ENCODE data around the gene PHACTR2. TPM values are rescaled to one million over a fixed set of nuclear protein-coding genes. Genes with fewer than 3 reads are reported as not detected.
A peak's percentile ranks its signal among the peaks of the same experiment; 100 is the strongest.

PHACTR2 gene
- total RNA-seq, 1 donor from 2014 or later, result 44.7 TPM

DNA sequence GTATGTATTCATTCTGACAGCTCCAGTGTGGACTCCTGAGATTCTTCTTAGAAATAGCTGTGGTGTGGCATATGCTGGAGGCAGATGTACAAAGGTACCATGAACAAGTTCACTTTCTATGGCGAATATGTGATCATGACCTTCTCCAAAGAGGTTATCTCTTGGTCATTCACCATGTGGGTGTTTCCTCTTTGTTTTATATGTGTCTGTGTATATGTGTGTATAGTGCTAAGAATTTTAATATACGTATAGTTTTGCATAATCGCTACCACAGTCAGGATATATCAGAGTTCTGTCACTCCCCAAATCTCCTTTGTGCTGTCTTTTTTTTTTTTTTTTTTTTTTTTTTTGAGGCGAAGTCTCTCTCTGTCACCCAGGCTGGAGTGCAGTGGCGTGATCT is 47.1 kb downstream of the PHACTR2 start:
- Histone ChIP-seq H3K27ac (ENCODE audit: low read depth, low read length) (no peak overlapping the region), H4K20me1 (ENCODE audit: insufficient read depth, low read length) (no peaks in the 10 kb centered on the region), H3K9me3 (ENCODE audit: insufficient read depth, low read depth, low read length) (no peaks in the 10 kb centered on the region), H3K79me2 (ENCODE audit: insufficient read depth, low read length) (peaks cover 3% of the 10 kb centered on the region), H3K27me3 (ENCODE audit: insufficient read depth, low read length) (no peaks in the 10 kb centered on the region), H2AFZ (ENCODE audit: low read depth, low read length) (no peak overlapping the region), H3K4me2 (ENCODE audit: low read length) (no peak overlapping the region), H3K4me3 (ENCODE audit: insufficient read depth, low read depth, low read length) (no peak overlapping the region), H3K4me1 (ENCODE audit: insufficient read depth, low read length) (no peaks in the 10 kb centered on the region), H3K36me3 (ENCODE audit: insufficient read depth, low read length) (peaks cover 6% of the 10 kb centered on the region), H3K9ac (ENCODE audit: low read length) (no peak overlapping the region)
- H3K27me3 Mint-ChIP-seq (ENCODE audit: low read depth, unreplicated experiment), result no peaks in the 10 kb centered on the region
- FAIRE-seq (no peak), DNase-seq (ENCODE audit: low read depth) (no peak)
- no peak overlapping the region for H3K27ac Mint-ChIP-seq (ENCODE audit: unreplicated experiment)
- H3K4me3 Mint-ChIP-seq (ENCODE audit: unreplicated experiment), result no peak overlapping the region
- H3K4me1 Mint-ChIP-seq (ENCODE audit: low read depth, unreplicated experiment), result no peaks in the 10 kb centered on the region
- H3K9me3 Mint-ChIP-seq (ENCODE audit: unreplicated experiment), result peaks cover 5% of the 10 kb centered on the region
- H3K36me3 Mint-ChIP-seq (ENCODE audit: low read depth, unreplicated experiment), result peaks cover 11% of the 10 kb centered on the region
- TF ChIP-seq EZH2 (IDR thresholded peaks at IDR 0.05; ENCODE audit: insufficient read depth, low read length), result no peak
- TF ChIP-seq, protein P1, sequence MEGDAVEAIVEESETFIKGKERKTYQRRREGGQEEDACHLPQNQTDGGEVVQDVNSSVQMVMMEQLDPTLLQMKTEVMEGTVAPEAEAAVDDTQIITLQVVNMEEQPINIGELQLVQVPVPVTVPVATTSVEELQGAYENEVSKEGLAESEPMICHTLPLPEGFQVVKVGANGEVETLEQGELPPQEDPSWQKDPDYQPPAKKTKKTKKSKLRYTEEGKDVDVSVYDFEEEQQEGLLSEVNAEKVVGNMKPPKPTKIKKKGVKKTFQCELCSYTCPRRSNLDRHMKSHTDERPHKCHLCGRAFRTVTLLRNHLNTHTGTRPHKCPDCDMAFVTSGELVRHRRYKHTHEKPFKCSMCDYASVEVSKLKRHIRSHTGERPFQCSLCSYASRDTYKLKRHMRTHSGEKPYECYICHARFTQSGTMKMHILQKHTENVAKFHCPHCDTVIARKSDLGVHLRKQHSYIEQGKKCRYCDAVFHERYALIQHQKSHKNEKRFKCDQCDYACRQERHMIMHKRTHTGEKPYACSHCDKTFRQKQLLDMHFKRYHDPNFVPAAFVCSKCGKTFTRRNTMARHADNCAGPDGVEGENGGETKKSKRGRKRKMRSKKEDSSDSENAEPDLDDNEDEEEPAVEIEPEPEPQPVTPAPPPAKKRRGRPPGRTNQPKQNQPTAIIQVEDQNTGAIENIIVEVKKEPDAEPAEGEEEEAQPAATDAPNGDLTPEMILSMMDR (IDR thresholded peaks at IDR 0.05; ENCODE audit: insufficient read depth, low read depth, low read length), result no peak

DNA sequence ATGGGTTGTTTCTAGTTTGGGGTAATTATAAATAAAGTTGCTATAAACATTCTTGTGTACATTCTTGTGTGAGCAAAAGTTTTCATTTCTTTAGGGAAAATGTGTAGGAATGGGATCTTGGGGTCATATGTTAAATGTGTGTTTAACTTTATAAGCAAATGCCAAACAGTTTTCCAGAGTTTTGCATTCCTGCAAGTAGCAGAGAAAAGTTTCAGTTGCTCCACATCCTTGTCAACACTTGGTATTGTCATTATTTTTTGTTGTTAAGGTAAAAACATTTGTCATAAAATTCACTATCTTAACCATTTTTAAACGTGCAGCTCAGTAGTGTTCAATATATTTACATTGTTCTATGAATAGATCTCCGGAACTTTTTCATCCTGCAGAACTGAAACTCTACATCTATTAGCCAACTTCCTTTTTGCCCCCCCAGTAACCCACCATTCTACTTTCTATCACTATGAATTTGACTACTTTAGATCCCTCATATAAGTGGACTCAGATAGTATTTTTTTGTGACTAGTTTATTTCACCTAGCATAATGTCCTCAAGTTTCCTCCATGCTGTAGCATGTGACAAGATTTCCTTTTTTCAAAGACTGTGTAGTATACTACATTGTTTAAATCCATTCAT is 48.4 kb downstream of the PHACTR2 start:
- H3K27ac ChIP-seq (ENCODE audit: low read depth, low read length), result no peak overlapping the region
- DNase-seq (ENCODE audit: low read depth), result no peak
- H3K36me3 ChIP-seq (ENCODE audit: insufficient read depth, low read length), result peaks cover 6% of the 10 kb centered on the region
- no peak overlapping the region for H3K27ac Mint-ChIP-seq (ENCODE audit: unreplicated experiment)
- no peak overlapping the region for H2AFZ ChIP-seq (ENCODE audit: low read depth, low read length)
- peaks cover 5% of the 10 kb centered on the region for H3K9me3 Mint-ChIP-seq (ENCODE audit: unreplicated experiment)
- peaks cover 3% of the 10 kb centered on the region for H3K79me2 ChIP-seq (ENCODE audit: insufficient read depth, low read length)
- H3K4me3 ChIP-seq (ENCODE audit: insufficient read depth, low read depth, low read length), result no peak overlapping the region
- TF ChIP-seq EZH2 (IDR thresholded peaks at IDR 0.05; ENCODE audit: insufficient read depth, low read length), result no peak
- TF ChIP-seq, protein P1 (IDR thresholded peaks at IDR 0.05; ENCODE audit: insufficient read depth, low read depth, low read length), result no peak
- FAIRE-seq, result no peak
- H3K9ac ChIP-seq (ENCODE audit: low read length), result no peak overlapping the region
- H3K9me3 ChIP-seq (ENCODE audit: insufficient read depth, low read depth, low read length), result no peaks in the 10 kb centered on the region
- no peaks in the 10 kb centered on the region for H3K4me1 ChIP-seq (ENCODE audit: insufficient read depth, low read length)
- H4K20me1 ChIP-seq (ENCODE audit: insufficient read depth, low read length), result no peaks in the 10 kb centered on the region
- no peaks in the 10 kb centered on the region for H3K27me3 ChIP-seq (ENCODE audit: insufficient read depth, low read length)
- H3K4me1 Mint-ChIP-seq (ENCODE audit: low read depth, unreplicated experiment), result no peaks in the 10 kb centered on the region
- H3K27me3 Mint-ChIP-seq (ENCODE audit: low read depth, unreplicated experiment), result no peaks in the 10 kb centered on the region
- peaks cover 11% of the 10 kb centered on the region for H3K36me3 Mint-ChIP-seq (ENCODE audit: low read depth, unreplicated experiment)
- H3K4me3 Mint-ChIP-seq (ENCODE audit: unreplicated experiment), result no peak overlapping the region
- no peak overlapping the region for H3K4me2 ChIP-seq (ENCODE audit: low read length)

DNA sequence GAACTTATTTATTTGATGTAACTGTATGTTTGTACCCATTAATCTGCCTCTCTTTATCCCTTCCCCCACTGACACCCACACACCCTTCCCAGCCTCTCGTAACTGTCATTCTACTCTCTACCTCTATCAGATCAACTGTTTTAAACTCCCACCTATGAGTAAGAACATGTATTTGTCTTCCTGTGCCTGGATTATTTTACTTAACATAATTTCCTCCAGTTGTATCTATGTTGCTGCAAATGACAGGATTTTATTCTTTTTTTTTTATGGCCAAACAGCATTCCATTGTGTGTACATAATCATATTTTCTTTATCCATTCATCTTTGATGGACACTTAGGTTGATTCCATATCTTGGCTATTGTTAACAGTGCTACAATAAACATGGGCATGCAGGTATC is 49.3 kb downstream of the PHACTR2 start:
- peaks cover 3% of the 10 kb centered on the region for H3K79me2 ChIP-seq (ENCODE audit: insufficient read depth, low read length)
- Mint-ChIP-seq H3K4me1 (ENCODE audit: low read depth, unreplicated experiment) (peaks cover 2% of the 10 kb centered on the region), H3K36me3 (ENCODE audit: low read depth, unreplicated experiment) (peaks cover 11% of the 10 kb centered on the region), H3K27me3 (ENCODE audit: low read depth, unreplicated experiment) (no peaks in the 10 kb centered on the region), H3K4me3 (ENCODE audit: unreplicated experiment) (no peak overlapping the region), H3K9me3 (ENCODE audit: unreplicated experiment) (peaks cover 5% of the 10 kb centered on the region), H3K27ac (ENCODE audit: unreplicated experiment) (no peak overlapping the region)
- H3K36me3 ChIP-seq (ENCODE audit: insufficient read depth, low read length), result peaks cover 6% of the 10 kb centered on the region
- H4K20me1 ChIP-seq (ENCODE audit: insufficient read depth, low read length), result peaks cover 2% of the 10 kb centered on the region
- H3K4me1 ChIP-seq (ENCODE audit: insufficient read depth, low read length), result no peaks in the 10 kb centered on the region
- H3K9me3 ChIP-seq (ENCODE audit: insufficient read depth, low read depth, low read length), result no peaks in the 10 kb centered on the region
- no peak overlapping the region for H2AFZ ChIP-seq (ENCODE audit: low read depth, low read length)
- no peak overlapping the region for H3K9ac ChIP-seq (ENCODE audit: low read length)
- H3K4me3 ChIP-seq (ENCODE audit: insufficient read depth, low read depth, low read length), result no peak overlapping the region
- H3K27ac ChIP-seq (ENCODE audit: low read depth, low read length), result no peak overlapping the region
- peak; percentile 20 for DNase-seq (ENCODE audit: low read depth)
- FAIRE-seq, result no peak
- H3K27me3 ChIP-seq (ENCODE audit: insufficient read depth, low read length), result no peaks in the 10 kb centered on the region
- H3K4me2 ChIP-seq (ENCODE audit: low read length), result no peak overlapping the region
- TF ChIP-seq, protein P1 (IDR thresholded peaks at IDR 0.05; ENCODE audit: insufficient read depth, low read depth, low read length), result no peak
- TF ChIP-seq EZH2 (IDR thresholded peaks at IDR 0.05; ENCODE audit: insufficient read depth, low read length), result no peak

Measured in astrocyte (in vitro differentiated cells and primary cell).